Measurements from ENCODE around the gene NXPH4.
A peak's percentile ranks its signal among the peaks of the same experiment; 100 is the strongest.

Gene NXPH4

DNA sequence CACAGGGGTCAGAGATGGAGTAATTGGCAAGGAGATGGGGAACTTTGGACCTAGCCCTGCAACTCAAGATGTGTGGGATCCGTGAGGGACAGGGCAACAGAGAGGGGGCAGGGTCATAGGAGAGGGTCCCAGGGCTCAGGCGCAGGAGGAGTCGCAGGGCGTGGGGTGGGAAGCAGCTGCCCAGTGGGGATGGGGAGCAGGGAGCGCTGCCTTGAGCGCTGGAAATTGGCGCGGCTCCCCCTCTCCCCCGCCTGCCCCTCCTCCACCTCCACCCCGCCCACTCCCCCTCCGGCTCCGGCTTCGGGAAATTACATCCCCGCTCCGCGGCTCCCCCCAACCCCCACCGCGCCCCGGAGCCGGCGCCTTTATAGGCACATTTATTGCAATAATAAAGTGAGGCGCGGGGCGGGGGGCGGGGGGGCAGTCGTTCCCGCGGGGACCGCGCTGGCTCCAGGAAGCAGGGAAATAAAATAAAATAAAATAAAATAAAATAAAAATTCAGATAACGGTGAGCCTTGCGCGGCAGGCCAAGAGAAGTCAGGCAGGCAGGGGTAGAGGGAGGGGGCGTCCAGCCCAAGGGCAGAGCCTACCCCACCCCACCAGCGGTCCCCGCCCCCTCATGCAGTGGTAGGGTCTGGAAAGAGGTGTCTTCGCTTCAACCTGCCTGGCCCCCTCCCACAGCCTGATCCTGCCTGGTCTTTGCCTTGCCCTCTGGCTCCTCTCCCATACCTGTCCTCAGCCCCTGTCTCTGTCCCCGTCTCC, 3.6 kb downstream of the NXPH4 start:
- peak; percentile 14 for DNase-seq

DNA sequence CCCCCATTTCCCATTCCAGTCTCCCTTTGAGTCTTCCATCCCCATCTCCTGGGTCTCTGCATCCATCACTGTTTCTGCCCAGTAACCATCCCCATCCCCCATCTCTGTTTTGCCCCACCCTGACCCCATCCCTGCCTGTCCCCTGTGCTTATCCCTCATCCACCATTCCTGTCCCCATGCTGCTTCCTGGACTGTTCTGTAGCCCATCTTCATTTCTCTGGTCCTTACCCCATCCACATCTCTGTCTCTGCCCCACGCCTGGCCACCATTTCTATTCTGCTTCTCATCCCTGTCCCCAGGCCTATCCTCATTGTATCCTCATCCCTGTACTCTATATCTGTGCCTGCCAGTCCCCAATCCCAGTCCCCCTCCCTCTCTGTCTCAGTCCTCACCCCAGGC, 4.2 kb downstream of the NXPH4 start:
- no peak for DNase-seq

DNA sequence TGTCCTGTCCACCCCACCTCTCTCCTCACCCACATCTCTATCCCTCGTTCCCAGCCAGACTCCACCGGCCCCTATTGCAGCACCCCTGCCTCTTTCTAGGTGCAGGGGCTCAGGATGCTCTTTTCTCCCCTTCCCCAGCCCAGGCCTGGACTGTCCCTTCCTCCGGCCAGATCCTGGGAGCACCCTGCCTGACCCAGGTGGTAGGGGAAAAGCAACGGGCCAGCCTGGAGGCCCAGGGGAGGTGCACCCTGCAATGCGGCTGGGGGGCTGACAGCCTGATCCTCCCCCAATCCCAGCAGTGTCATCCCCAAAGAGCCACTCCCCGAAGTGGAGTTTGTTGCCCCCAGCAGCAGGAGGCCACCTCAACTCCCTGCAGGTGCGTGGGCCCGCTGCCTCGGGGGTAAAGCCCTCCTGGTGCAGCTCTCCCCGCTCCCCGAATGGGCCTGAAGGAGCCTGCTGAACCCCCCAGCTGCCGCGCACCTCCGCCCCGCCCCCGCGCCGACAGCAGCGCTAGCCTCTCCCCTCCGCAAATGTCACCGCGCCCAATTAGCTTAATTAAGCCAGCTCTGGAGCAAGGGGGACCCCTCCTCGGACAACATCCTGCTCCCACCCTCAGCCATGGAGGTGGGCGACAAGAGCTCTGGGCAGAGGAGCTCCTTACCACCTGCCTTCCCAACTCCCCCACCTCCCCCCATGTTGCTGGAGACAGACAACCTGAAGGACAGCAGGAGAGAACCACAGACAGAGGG, 4.7 kb downstream of the NXPH4 start:
- no peak for DNase-seq

DNA sequence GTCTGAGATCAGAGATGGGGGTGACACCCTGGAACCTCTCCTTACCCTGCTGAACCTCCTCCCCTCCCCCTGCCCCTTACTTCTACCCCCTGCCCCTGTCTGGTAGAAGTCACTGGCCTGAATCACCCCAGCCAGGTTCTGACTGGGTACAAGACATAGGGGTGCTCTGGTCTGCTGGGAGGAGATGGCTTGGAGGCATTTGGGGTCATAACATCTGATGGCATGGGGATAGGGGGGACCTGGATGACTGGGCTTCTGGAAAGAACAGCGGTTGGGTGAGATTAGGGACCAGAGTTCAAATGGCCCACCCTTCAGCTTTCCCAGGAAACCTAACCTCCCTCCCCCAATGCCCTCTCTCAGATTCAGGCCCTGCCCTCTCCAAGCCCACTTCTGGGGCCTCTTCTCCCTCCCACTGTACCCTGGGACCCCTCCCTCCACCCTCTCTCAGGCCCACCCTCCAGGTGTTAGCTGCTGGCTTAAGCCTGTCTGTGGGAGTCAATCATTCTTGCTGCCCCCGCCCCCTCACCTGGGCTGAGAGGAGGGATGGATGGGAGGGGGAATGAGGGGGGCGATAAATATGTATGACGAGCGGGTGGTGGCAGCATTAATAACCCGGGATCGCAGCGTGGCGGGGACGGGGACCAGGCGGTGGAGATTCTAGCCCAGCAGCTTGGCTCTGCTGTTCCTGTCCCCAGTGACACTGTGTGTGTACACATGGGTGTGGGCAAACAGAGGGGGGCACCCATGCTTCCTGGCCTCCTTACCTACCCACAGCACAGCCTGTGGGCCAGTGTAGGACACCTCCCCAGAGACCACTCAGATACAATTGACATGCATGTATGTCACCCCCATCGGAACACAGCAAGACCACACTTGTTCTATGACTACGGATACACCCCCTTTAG, 5.9 kb downstream of the NXPH4 start:
- DNase-seq = no peak

DNA sequence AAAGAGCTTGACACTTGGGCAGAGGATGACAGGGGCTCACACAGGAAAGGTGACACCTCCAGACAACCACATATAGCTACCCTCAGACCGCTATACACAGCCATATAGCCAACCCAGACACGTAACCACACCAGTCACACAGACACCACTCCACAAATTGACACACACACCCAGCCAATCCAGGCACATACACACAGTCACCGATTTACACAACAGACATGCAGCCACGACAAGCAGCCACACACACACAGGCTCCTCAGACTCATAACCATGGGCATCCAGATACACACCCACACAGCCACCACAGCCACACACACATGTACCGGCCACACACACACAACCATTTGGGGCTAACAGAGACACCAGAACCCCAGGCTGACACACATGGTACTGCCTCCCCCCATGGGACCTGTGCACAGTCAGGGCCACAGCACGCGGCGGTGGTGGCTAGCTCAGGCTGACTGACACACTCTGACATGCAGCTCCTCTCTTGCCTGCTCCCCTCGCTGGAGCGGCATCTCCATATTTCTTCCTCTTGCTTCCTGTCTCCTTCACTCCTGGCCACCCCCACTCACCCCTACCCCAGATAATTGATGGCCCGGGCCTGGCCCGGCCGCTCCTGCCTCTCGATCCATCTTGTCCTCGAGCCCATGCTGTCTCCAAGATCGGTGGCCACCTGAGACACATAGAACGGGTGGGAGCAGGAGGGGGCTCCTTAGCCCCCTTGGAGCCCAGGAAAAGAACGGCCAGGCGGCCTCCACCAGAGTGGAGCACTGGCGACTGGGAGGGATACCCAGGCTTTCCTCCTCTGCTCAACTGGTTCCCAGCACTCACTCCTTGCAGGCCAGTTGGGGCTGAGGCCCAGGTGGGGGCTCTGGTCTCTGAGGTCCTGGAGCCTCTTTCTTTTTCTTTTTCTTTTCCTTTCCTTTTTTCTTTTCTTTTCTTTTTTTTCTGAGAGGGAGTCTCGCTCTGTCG, 6.9 kb downstream of the NXPH4 start:
- DNase-seq = no peak

DNA sequence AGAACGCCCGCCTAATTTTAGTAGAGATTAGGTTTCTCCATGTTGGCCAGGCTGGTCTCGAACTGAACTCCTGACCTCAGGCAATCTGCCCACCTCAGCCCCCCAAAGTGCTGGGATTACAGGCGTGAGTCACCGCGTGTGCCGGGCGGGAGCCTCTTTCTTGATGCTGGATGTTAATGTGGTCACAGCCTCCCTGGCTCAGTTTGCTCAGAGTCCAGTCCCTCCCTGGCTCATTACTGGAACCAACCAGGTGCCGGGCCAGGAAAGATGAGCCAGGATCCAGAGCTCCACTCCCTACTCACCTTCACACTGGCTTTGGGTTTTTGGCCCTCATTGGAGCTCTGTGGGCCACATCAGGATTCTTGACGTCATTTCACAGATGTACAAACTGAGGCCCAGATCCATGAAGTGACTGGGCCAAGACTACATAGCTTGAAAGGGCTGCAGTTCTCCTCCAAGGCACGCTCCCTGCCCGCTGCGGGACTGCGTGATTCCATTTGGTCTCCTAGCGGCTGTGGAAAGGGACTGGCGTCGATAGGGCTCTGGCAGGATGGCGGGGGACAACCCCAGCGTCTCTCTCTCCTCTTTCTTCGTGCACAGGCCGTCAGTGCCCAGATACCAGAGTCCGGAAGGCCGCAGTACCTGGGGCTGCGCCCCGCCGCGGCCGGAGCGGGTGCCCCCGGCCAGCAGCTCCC, 7.8 kb downstream of the NXPH4 start:
- no peak for DNase-seq

DNA sequence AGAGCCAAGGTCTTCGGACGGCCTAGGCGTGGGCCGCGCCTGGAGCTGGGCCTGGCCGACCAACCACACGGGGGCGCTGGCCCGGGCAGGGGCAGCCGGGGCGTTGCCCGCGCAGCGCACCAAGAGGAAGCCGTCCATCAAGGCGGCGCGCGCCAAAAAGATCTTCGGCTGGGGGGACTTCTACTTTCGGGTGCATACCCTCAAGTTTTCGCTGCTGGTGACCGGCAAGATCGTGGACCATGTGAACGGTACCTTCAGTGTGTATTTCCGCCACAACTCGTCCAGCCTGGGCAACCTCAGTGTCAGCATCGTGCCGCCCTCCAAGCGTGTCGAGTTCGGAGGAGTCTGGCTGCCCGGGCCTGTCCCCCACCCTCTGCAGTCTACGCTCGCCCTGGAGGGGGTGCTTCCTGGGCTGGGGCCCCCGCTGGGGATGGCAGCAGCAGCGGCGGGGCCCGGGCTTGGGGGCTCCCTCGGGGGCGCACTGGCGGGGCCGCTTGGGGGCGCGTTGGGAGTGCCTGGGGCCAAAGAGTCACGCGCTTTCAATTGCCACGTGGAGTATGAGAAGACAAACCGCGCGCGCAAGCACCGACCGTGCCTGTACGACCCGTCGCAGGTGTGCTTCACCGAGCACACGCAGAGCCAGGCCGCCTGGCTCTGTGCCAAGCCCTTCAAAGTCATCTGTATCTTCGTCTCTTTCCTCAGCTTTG, 8.5 kb downstream of the NXPH4 start:
- DNase-seq = no peak

DNA sequence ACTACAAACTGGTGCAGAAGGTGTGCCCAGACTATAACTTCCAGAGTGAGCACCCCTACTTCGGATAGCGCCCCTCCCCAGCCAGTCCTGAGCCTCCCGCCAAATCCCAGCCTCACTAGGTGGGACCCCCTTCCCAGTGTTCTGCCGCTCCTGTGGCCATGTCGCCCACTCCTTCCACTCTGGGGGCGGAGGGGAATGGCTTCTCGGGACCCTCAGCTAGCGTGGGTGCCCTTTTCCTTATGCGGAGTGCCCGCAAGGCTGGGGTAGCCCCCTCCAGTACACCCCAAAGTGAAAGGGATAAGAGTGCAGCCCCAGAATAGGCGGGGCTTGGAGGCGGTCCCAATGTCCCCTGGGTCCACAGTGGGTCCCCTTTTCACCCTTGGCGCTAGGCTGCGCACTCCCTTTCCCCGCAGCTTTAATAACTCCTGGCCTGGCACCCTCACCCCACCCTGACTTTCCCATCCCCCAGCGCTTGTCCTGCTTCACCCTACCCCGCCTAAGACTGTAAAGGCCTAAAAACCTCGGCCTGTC, 9.2 kb downstream of the NXPH4 start:
- no peak for DNase-seq

DNA sequence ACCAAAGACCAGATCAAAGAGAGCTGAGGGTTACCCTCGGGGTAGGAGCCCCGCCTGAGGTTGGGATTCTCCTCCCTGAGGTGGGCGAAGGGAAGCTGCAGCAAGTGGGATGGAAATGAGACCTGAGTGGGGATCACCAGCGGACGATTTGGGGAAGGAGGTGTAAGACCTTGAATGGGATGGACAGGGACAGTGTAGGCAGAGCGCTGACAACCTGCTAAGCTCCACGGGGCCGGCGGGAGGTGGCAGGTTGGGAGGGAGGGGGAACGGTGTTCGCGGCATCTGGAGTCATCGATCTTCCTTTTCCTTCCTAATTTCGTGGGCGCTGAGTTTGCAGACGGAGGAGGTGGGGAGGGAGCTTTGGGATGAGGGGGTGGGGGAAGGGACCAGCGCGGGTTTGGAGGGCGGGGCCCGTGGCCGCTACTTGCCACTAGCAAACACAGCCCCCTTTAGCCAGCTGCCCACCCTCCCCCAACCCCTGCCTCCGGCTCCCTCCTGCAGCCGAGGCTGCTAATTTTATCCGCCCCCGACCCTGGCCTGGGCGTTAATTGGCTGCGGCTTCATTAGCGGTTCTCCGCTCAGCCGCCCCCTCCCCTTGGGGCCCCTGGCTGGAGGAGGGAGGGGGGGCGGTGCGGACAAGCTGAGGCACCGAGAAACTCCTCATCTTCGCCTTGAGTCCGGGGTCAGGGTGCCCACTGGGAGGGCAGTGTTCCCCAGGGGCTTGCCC, 10.2 kb downstream of the NXPH4 start:
- no peak for DNase-seq

DNA sequence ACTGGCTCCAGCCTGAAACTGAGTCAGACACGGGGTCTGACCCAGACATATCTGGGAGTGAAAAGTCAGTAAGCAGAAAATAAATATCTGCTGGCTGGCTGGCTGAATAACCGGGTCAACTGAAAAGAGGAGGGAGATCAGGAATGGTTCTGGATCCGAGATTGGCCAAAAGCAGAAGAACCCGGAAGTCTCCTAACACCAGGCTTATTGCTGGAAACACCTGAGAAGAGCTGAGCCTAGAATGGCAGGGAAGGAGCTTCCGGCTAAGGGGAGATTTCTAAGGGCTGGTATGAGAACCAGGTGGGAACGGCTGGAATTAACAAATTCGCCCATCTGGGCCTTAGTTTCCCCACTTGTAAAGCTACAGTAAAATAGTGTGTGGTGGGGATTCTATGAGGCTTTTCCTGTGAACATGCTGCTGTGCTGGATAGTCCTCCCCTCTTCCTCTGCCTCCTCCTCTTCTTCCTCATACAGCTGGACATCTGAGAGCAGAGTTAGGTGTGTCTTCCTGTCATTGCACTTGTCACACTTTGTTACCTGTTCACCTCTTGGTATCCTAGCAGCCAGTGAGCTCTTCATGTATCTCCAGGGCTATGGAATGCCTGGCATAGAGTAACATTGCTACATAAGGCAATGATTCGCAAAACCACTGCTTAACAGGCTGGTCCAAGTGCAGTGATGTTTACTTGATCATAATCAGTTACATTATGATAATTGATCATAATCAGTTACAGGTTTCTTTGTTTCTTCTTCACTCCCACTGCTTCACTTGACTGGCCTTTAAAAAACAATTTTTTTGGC, 10.9 kb downstream of the NXPH4 start:
- no peak for DNase-seq

DNA sequence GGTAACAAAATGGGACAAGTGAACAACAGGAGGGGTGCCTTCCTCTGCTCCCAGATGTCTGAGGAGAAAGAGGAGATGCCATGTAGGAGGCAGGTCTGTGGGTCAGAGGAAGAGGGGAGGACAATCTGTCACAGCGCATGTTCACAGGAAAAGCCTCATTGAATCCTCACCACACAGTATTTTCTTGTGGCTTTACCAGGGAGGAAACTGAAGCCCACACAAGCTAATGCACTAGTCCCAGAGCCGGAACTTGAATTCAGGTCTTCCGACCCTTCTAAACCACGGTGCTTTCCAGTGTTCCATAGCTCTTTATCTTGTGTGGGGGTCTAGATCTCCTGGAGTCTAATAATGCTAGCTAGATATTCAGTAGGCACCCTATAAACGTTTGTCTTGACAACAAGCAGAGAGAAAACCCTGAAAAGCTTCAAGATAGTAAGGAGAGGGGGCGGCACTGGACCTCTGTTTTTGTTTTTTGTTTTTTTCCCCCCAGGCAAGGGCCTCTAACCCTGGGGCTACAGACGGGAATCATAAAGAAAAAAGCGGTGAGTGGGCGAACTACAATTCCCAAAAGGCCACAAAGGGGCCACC, 12.5 kb downstream of the NXPH4 start:
- DNase-seq = no peak

DNA sequence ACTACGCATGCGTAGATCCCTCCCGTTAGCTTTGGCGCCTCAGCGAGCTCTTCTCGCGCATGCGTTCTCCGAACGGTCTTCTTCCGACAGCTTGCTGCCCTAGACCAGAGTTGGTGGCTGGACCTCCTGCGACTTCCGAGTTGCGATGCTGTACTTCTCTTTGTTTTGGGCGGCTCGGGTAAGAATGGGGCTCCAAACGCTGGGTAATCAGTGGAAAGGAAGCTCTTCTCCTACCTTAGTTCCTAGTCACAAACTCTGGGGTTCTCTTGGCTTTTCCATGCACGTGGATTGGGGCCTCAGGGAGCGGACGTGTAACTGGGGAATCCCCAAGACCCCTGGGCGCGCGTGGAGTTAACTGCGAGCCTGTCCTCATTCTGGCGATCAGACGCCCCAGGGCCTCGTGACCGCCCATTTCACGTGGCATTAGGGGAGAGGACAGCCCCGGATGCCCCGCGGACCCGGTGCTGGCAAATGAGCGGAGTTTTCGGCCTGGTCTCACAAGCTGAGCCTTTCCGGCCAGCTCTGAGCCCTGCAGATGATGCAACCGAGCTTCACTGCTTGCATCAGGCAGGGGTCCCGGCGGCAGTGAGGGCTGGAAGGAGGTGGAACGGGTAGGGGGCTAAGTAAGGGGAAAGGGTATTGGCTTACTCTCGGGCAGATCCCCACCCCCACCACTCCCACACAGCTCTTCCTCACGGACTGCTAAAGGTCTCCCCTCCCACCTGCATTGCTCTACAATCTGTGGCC, 13.2 kb downstream of the NXPH4 start, which contains the start of gene SHMT2:
TSS of gene SHMT2 (plus strand) at position 78 of the 747 bp plus-strand sequence. CDS start at position 146, 68 bp downstream.
- DNase-seq = peak; percentile 92

DNA sequence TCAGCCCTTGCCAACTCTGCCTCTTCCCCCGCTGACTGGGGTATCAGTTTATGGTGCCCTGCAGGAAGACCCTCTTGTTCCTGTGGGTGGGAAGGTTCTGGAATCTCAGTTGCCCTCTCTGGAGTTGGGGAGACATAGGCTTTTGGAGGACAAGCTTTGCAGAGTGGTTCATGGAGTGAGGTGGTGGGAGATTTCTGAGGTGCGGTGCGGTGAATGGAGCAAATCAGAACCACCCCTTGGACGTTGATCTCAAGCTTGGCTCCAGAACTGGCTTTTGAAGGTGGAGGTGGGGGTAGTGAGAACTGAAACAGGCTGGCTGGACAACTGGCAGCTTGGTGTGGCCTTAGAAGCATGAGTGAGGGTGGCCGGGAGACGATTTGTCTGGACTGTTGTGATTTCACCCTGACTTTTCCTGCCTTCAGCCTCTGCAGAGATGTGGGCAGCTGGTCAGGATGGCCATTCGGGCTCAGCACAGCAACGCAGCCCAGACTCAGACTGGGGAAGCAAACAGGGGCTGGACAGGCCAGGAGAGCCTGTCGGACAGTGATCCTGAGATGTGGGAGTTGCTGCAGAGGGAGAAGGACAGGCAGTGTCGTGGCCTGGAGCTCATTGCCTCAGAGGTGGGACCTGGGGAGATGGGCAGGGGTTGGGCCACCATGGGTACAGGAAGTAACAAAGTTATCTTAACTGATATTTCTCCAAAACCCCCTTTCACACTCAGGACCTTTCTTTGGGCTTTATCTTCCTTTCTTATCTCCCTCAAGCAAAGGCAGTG, 14.0 kb downstream of the NXPH4 start:
- no peak for DNase-seq

DNA sequence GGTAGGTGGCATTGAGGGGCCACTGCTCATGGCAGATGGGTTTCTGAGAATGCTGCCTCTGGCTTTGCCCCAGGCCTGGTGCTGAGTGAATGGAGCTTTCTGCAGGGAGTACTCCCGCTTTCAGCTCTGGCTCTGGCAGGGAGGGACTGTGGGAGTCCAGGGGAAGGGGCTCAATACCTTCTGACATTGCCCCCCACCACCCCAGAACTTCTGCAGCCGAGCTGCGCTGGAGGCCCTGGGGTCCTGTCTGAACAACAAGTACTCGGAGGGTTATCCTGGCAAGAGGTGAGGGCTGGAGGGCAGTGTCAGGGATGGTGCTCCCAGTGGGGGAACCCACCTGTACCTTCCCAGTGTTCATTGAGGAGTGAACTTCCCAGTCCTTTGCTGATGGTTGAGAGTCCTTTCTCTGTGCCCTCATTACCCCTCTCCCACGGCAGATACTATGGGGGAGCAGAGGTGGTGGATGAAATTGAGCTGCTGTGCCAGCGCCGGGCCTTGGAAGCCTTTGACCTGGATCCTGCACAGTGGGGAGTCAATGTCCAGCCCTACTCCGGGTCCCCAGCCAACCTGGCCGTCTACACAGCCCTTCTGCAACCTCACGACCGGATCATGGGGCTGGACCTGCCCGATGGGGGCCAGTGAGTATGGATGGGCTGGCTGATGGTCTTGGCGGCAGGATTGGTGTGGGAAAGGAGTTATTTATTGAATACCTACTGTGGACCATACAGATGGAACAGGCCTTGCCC, 14.9 kb downstream of the NXPH4 start:
- DNase-seq = no peak

DNA sequence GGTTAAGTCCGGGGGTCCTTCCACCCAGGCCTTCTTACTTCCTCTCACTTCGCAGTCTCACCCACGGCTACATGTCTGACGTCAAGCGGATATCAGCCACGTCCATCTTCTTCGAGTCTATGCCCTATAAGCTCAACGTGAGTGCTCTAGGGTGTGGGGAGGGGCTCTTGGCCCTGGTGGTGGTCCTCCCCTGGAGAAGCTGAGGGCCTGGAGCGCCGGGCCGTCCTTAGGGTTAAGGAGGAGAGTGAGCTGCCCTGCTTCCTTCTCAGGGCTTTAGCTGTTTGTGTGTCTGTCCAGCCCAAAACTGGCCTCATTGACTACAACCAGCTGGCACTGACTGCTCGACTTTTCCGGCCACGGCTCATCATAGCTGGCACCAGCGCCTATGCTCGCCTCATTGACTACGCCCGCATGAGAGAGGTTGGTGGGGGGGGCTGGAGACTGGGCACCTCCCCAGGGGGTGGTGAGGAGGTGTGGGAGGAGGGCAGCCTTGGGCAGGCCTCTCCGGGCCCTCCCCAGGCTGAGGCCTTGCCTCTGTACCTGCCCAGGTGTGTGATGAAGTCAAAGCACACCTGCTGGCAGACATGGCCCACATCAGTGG, 15.7 kb downstream of the NXPH4 start:
- DNase-seq = no peak
